Measurements from ENCODE around the gene TRA2B.

TRA2B gene

GRCh38 chr3:185949515-185949914 lies 11.7 kb upstream of the TRA2B start:
- DNase-seq, result no peak

GRCh38 chr3:185948292-185948691 lies 10.5 kb upstream of the TRA2B start:
- DNase-seq, result no peak

GRCh38 chr3:185943760-185944106 lies 5.9 kb upstream of the TRA2B start:
- DNase-seq, result no peak

- DNase-seq, result peak; percentile 91
Measured at GRCh38 chr3:185942907-185943759, 5.3 kb upstream of the TRA2B start.

GRCh38 chr3:185942396-185942795 lies 4.6 kb upstream of the TRA2B start:
- DNase-seq, result no peak

- no peak for DNase-seq
Measured at GRCh38 chr3:185940951-185941350, 3.1 kb upstream of the TRA2B start.

- DNase-seq, result no peak
Measured at GRCh38 chr3:185939721-185940120, 1.9 kb upstream of the TRA2B start.

GRCh38 chr3:185936814-185937688 lies 763 bp downstream of the TRA2B start:
- DNase-seq, result peak; percentile 90

GRCh38 chr3:185936273-185936629 lies 1.6 kb downstream of the TRA2B start:
- DNase-seq, result no peak

- DNase-seq, result no peak
Measured at GRCh38 chr3:185935465-185936272, 2.1 kb downstream of the TRA2B start.

- no peak for DNase-seq
Measured at GRCh38 chr3:185934767-185935464, 2.9 kb downstream of the TRA2B start.

GRCh38 chr3:185934174-185934557 lies 3.6 kb downstream of the TRA2B start:
- no peak for DNase-seq

GRCh38 chr3:185933374-185934173 lies 4.2 kb downstream of the TRA2B start:
- no peak for DNase-seq

GRCh38 chr3:185931777-185932612 lies 5.8 kb downstream of the TRA2B start:
- DNase-seq, result no peak

- no peak for DNase-seq
Measured at GRCh38 chr3:185930393-185931107, 7.3 kb downstream of the TRA2B start.

GRCh38 chr3:185929192-185930151 lies 8.3 kb downstream of the TRA2B start:
- DNase-seq, result no peak

- DNase-seq, result no peak
Measured at GRCh38 chr3:185928496-185928895, 9.3 kb downstream of the TRA2B start.

GRCh38 chr3:185927501-185928200 lies 10.2 kb downstream of the TRA2B start:
- no peak for DNase-seq

Measured in CD4-positive, alpha-beta T cell treated with Interleukin-17A for 4 hours (primary cell).